Inferior parietal cortex (tissue), 1 donor: Measurements from ENCODE around the gene DCST2.

Experiments used
- DNase-seq: peaks from one replicate; pipeline ENCODE4 v3.0.0-alpha.2; 2016; ENCODE audit errors: extremely low spot score

The DCST2 gene

DNA sequence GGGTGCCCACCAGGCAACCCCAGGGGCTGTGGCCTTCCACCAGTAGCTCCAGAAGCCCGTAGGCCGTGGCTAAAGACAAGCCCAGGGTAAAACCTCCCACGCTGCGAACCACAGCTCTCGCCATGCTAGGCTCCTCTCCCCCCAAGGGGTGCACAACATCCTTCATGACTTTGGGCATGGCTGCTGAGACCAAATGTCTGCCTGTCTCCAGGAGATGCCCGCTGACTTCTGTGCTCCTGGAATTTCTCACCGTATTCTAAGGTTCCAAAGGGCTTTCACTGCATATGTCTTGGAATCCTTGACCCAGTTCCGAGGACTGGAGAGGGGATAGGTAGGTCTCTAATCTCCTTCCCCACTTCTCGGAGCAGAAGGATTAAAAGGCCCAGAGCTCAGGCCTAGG is at the start of gene DCST2, which contains the start of gene DCST1:
Gene DCST2 (minus strand): TSS at position 258 of the 400 bp plus-strand sequence. CDS start 80 bp downstream, at position 178.
Gene DCST1 (plus strand): TSS at position 301 of the 400 bp plus-strand sequence. CDS start 213 bp downstream, outside the sequence.
- no peak for DNase-seq

DNA sequence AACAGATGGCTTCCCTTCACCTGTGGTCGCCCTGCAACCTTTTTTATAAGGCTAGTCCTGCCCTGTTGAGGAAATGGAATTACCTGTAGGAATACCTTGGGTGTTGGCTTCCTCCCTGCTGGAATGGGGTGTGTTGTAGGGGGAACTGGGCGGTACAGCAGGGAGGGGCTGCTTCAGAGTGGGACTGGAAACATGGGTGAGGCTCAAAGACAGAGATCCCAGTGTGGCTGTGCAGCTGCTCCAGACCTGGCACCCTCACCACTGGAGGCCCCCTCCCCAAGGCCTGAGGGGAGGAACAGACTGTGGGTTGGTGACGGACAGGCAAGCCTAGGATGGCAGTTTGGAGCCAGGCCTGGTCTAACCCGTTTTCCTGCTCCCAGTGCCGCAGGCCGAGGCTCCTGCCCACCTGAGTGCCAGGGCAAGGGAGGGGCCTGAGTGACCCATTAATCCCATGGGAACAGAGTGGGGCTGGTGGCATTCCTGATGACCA is 49.5 kb upstream of the DCST2 start:
- DNase-seq, result no peak

DNA sequence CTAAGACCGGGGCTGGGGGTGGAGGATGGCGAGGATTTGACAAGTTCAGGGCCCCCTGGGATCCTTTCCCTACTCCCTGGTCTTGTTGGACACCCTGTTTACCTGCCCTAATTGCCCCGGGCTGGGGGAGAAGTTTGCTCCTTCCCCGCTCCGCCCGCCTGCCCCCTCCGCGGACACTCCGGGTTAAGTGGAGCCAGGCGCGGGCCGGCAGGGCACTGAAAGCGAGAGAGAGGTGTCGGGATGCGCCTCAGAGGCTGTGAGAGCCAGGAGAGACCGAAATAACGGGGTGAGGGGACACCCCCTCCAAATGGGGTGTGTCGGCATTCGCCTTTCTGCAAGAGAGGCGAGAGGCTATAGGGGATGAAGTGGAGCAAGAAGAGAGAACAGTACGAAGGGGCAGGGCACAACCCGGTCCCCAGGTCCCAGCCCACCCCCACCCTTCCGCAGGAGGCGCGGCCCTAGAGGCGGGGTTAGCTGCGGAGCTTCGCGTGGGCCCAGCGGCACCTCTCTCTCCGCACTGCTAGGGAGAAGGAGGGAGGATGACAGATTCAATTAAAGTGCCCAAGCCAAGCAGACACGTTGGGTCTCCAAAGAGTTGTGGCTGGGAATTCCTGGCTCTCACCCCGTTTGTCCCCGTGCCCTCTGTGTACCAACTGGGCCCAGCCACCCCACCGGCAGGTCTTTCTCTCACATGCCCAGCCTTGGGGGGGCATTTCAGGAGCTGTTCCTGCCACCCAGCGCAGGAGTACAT is 48.9 kb upstream of the DCST2 start:
- DNase-seq, result no peak

DNA sequence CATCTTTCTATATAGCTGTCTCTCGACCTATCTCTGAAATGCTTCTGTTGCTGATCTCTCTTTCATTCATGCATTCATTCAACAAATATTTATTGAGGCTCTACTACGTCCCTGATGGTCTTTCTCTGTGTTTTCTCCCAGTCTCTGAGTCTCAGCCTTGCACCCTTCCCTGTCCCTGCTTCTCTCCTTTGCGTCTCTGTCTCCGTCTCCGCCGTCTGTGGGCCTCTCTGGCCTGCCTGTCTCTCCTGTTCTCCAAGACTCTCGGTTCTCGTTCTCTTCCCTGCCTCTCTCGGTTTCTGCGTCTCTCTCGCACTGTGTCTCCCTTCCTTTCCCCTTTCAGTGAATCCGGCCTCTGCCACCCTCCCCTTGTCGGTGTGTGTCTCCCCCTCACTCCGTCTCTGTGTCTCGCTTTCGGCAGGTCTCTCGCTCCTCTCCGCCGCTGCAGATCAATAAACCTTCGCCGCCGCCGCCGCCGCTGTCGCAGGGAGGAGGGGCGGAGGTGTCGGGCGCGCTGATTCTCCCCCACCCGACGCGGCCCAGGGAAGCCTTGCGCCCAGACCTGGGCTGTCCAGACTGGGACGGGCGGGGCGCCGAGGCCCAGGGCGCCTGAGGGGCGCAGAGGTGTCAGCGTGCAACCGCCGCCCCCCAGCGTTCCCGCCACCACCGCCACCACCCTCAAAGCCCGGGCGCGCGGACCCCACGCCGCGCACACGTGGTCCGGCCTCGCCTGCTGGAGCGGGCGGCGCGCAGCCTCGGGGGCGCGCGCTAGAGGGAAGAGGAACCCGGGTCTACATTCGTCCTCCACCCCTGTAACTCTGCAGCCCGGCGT is 48.1 kb upstream of the DCST2 start:
- no peak for DNase-seq

DNA sequence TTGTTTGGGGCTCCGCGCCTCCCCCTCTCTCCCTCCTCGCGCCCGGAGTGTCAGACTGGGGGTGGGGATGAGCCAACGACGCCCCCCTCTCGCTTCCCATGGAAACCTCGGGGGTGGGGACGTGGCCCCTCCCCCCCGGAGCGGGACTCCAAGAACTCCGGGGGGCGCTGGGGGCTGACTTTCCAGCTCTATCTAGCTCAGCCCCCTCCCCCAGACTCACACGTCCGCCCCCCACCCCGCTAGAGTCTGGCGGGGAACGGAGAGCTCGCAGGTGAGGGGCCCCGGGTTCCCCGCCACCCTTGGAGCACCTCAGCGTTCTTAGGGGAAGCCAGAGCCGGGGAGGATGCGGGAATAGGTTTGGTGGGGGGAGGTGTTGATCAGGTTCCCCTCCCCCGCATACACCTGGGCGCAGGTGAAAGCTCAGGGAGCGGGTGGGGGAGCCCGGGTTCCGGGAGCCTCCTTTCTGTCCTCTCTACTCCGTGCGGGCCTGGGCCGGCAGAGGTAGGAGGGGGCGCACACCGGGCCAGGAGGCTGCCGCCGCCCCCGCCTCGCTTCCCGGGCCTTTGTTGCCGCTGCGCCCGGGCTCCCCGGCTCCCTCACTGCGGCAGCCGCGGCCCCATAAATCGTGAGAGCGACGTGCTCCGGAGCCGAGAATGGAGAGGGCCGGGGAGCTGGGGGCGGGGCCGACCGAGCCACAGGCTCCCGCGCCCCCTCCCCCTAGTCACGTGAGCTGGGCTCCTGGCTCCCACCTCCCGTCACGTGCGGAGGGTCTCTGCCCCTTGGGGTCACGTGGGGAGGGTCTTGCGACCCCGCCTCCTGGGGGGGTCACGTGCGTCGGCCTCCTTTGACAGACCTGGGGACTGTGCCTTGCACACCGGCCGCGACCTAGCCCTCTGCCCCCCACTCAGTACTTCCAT is 47.0 kb upstream of the DCST2 start:
- DNase-seq, result no peak

DNA sequence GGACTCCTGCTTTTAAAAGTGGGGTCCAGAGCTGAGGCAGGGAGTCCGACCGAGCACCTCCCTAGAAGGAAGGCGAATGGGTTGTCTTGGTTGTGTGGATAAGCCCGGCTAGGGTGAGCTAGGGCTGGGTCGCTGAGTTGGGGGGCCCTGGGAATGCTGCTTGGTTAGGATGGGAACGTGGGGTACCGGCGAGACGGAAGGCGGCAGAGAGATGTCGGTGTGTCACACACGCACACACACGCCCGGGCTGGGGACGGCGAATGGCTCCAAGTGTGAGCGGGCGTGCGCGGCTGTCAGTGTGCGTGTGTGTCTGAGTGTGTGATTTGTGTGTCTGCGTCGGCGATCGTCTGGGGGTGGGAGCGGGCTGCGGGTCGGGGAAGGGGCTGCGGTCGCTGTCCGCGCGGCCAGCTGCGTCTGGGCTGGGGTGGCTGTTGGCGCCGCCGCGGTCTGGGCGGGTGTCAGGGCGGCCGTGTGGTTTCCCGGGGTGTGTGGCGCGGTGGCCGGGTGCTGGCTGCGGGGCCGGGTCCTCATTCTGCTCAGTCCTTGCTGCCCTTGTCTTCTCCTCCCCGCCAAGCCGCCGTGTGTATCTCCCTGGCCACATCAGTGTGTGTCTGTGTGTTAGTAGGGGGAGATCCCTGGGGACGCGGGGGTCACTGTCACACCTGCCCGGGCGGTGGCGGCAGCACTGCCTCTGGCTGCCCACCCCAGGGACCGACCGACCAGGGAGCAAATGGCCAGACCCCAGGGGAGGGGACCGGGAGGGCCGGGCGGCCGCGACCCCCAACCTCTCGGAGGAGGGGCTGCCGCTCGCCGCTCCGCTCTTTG is 46.1 kb upstream of the DCST2 start:
- DNase-seq, result no peak

DNA sequence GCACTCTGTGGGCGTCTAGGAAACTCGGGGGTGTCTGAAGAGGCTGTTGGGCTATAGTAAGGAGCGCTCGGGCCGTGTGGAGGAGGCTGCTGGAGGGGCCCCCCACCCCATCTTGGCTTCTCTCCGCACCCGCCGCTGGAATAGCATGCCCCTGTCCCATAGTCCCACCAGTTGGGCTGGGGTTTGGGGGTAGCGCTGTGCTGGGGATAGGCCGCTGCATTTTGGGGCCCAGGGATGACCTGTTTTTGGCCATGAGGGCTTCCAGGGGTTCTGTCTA is 45.6 kb upstream of the DCST2 start:
- DNase-seq, result no peak

DNA sequence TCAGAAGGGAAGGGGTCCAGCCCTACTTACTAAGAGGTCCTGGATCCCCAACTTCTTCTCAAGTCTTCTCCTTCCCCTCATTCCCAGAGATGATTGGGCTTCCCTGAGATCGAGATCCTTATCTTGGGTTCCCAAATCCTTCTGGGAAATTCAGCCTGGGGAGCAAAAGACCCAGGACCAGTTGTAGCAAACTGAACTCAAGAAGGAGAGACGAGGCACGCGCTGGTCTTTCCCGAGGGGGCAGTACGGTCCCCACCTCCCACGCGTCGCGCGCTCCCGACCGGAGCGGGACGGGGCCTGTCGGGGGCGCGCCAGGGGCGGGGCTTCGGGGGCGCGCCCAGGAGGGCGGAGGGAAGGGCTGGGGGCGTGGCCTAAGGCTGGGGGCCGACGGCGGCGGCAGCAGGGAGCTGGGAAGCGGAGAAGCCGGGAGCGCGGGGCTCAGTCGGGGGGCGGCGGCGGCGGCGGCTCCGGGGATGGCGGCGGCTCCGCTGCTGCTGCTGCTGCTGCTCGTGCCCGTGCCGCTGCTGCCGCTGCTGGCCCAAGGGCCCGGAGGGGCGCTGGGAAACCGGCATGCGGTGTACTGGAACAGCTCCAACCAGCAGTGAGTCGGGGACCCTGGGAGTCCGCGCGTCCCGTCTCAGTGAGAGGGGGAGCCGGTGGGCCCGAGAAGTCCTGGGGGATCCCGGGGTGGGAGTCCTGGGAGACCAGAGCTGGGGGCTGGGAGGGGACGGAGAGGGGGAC is 45.1 kb upstream of the DCST2 start, which contains the start of gene EFNA3:
Gene EFNA3 (plus strand): TSS at position 369 of the 741 bp plus-strand sequence. CDS start 105 bp downstream, at position 474.
- DNase-seq, result no peak

DNA sequence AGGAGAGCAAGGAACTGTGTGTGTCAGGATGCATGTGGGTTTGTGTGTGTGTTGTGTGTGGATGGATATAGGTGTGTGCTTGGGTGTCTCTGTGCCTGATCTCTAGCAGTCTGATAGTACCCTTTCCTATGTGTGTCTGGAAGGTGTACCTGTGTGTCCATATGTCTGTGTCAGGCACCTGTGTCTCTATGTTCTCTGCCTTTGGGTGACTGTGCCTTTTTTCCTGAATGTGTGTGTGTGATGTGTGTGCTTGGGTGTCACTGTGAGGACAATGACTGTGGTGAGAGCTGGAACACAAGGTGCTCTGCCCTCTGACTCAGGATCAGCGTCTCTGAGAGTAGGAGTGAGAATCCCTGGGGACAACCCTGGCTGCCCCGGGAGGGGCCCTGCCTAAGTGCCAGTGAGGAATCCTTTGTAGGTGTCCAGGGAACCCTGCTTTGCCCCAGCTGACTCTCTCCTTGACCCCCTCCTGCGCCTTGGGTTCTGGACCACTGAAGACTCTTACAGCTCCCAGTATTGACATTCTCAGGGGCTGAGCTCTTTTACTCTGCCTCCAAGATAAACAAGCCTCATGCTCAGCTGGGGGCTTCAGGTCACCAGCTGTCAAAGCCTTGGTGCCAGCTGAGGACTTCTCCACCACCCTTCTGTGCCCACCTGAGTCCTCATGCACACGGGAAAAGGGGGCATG is 44.3 kb upstream of the DCST2 start:
- DNase-seq, result no peak

DNA sequence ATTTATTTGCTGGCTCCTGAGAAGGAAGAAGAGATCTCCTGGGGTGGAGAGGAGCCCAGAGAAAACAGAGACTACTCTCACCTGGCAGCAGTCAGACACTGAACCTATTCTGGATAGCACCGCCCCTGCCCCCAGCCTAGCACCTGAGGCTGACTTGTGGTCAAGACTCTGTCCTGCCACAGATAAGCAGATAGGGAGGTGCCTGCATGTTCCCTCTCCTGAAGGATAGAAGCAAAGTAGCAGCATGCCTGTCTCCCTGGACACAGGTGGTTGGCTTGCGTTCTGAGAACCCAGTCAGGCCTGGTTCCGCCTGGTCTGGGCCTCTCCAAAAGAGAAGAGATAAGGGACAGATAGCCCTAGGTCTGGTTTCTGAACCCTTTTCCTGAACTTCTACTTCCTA is 43.8 kb upstream of the DCST2 start:
- no peak for DNase-seq

DNA sequence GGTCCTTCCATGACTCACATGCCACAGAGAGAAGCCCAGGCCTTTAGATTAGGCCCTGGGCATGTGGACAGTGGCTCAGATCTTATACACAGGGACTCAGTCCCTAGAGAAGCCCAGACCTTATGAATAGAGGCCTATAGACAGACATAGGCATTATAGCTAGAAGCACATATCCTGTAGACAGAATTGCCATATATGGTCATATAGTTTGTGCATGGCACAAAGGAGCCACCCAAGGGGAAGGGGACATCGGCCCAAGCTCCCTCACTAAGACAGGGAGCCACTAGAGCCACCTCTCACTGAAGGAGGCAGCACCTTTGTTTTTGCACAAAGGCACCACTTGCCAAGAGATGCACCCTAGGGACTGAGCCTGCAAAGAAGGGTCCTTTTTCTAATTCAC is 42.8 kb upstream of the DCST2 start:
- no peak for DNase-seq

DNA sequence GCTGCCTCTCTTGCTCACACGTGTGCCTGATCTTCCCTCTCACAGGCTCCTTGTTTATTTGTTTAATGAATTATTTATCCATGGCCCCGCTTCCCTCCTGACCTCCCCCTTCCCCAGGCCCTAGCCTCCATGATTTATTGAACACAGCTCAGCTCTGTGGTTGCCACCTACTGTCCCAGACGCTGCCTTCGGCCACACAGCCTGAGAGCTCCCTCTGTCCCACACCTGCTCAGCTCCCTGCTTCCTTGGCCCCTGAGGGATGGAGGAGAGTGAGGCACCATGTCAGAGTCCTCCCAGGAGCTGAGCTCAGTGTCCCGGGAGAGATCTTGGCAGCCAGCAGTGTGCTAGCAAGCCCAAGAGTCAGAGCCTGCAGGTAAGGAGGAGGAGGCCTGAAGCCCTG is 42.0 kb upstream of the DCST2 start:
- DNase-seq, result no peak

DNA sequence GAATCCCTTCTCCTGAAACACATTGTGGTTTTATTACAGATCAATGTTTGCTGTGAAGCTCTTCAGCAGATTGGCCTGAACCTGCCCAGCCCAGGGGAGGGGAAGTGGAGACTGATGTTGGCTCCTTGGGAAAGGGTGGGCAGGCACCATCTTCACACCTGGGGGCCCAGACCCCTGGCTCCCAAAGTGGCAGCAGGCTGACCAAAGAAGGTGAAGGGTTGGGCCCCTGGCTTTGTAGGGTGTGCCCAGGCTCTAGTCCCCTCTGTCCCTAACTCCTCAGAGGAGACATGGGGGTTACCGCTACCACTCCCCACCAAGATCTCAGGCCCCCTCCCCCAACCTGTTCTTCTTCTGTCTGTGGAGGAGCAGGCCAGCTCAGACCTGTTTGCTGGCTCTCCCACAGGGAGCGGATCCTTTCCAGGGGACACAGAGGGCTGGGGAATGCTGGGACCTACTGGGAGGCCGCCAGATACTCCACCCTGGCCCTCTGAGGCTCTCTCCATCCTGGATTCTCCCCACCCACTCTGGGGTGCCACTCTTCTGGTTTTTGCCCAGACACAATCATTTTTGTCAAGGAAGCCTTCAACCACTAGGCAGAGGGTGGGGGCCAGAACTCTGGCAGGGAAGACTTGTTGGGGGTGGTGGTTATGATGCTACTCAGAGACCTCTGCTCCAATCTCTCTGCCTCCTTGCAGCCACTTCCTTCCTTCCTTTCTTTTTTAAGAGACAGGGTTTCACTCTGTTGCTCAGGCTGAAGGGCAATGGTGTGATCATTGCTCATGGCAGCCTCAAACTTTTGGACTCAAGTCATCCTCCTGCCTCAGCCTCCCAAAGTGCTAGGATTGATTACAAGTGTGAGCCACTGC is 40.0 kb upstream of the DCST2 start:
- DNase-seq, result no peak

DNA sequence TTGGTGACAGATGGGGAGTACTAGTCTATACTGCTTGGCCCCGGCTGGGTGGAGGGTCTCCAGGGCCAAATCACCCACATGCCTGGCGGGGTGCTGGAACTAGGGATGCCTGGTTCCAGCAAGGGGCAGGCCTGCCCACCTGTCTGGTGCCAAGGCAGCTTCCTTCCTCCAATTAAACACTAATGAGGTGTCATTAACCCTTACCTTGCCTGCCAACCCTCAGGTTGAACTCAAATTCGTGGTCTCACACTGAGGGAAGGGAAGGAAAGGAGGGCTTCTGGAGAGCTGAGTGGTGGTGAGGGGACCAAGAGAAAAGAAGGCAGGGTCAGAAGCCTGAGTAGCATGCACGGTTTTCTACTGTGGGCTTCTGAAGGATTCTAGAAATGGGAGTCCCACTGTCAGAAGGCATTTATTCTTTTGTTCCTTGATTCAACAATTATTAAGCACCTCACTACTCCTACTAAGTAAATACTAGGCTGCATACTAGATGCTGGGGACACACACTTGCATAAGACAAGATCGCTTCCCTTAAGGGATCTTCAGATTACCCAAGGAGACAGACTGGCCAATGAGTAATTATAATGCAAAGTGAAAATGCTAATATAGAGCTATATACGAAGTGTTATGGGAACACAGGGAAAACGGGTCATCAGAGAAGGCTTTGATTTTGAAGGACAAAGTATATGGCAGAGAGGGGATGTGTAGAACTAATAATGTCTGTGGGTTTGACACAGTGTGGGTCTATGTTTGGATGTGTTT is 39.1 kb upstream of the DCST2 start:
- no peak for DNase-seq

DNA sequence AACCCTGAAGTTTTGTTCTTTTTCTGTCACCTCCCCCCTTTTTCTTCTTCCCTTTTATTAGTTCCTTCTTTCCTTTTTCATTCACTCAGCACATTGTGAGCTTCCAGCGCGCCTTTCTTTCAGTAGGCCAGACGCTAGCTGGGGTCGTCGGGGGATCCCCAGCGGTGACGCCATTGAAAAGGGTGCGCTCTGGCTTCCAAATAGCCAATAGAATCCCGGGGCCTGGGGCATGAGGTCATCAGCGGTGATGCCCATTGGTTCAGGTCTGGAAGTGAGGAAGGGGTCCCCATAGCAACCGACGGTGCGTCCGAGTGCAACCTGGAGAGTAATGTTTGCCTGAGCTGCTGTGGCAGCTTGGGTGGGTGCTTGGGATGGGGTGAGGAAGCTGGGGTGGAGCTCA is 38.1 kb upstream of the DCST2 start:
- DNase-seq, result no peak

DNA sequence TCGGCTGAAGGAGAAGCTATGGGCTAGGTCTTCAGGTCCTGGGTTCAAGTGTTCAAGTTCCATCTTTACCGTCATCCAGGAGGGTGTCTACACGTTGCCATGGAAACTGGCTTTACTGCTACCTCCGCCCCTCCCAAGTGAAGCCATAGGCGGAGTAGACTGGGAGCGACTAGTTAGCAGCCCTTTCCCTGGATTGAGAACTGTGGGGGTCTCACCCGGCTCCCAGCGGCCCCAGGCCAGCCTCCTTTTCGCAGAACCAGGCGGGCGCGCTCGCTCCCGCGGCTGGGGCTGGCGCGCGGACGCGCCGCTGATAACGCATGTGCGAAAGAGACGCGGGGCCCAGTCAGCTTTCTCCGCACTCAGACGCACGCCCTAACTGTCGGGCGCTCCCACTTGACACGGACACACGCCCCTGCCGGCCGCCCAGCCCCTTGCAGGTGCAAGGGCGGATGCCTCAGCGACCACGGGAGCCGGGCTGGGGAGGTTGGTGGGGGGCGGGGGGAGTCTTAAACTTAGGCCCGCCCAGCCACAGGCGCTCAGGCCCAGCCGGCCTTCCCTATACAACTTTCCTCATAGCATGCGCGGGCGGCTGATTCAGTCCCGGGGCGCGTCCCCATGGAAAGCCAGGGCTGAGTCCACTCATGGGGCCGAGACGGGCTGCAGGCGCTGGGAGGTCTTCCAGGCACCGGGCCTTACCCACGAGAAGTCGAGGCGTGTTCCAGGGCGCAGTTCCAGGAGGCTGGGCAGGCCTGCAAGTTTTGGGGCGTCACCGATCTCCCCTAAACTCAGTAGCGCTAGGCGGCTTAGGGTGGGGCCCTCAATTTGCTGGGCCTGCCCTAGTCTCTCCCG is 37.4 kb upstream of the DCST2 start:
- DNase-seq, result peak; percentile 75

DNA sequence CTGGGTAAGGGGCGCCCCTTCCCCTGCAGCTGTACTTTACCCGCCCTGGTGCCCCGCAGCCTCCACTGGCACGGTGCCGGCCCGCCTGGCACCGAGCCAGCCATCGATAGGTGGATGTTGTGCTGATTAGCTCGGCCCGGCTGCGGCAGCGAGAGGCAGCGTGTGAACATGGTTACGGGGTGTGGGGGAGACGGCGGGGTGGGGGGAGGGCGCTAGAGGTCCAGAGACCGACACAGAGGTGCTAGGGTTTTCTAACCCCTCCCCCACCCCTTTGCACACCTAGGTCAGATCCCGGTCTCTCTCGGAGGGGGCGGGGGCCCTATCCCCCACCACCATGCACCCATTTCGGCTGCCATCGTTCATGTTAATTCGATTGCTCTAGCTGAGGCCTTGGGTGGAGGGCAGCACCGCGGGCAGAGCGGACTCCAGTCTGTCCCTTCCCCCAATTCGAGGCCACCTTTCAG is 36.6 kb upstream of the DCST2 start:
- no peak for DNase-seq
